ENCODE measurements around the gene ZNF783. TPM values are rescaled to one million over a fixed set of nuclear protein-coding genes. Genes with fewer than 3 reads are reported as not detected.

ZNF783 gene
- total RNA-seq, 1 experiment from 2014 or later, result 15.8 TPM

DNA sequence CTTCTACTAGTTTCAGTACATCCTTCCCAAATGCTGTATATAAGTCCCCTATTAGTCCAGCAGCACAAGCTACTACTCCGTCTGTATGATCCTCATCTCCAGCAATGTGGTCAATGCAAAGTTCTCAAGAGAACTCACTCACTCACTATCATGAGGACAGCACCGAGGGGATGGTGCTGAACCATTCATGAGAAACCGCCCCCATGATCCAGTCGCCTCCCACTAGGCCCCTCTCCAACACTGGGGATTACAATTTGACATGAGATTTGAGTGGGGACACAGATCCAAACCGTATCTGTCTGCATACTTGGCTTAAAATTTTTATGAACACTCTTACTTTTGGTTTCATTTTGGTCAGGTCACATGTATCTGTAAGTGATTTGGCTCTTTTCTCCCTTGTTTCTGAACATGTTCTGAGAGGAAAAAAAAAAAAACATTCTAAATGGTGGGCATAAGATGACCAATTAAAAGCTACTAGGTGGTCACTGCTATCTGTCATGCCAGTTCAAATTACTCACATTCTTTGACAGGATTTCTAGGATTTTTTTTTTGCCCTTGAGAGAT is 60.1 kb downstream of the ZNF783 start:
- Histone ChIP-seq H3K4me3 (no peak overlapping the region), H3K79me2 (ENCODE audit: low read depth) (no peaks in the 10 kb centered on the region), H3K27ac (no peak overlapping the region), H4K20me1 (ENCODE audit: insufficient read depth) (no peaks in the 10 kb centered on the region), H3K4me1 (replicated peaks; ENCODE audit: insufficient read depth) (no peaks in the 10 kb centered on the region), H3K36me3 (ENCODE audit: low read depth) (no peaks in the 10 kb centered on the region), H2AFZ (peak overlapping the region; percentile 19; the same call in 1 of the 2 replicates), H3F3A (ENCODE audit: insufficient read depth, low read depth) (0 out of 2 replicates have a peak, but pooled peaks cover 4% of the 10 kb centered on the region), H3K9me2 (ENCODE audit: insufficient read depth) (no peaks in the 10 kb centered on the region), H3K27me3 (ENCODE audit: insufficient read depth, low read depth) (no peaks in the 10 kb centered on the region), H3K9me3 (ENCODE audit: insufficient read depth, low read depth) (peaks cover 9% of the 10 kb centered on the region), H3K4me2 (peak overlapping the region; percentile 57)
- intact Hi-C loops (cut with micrococcal nuclease; ENCODE audit: unreplicated experiment), result no loop called here
- no peak for DNase-seq
- CTCF ChIA-PET, result no interaction called here
- POLR2A ChIA-PET (ENCODE audit: unreplicated experiment), result no interaction called here
- no TSS peak for BruUV-seq (replicated peaks)
- no peak for TF ChIP-seq EZH2 (IDR thresholded peaks at IDR 0.05; ENCODE audit: low read depth)
- no peak for TF ChIP-seq CTCF (conservative IDR thresholded peaks at IDR 0.05)

GRCh38 chr7:149322737-149323136 is 60.7 kb downstream of the ZNF783 start:
- H4K20me1 ChIP-seq (ENCODE audit: insufficient read depth), result no peaks in the 10 kb centered on the region
- no peaks in the 10 kb centered on the region for H3K36me3 ChIP-seq (ENCODE audit: low read depth)
- no peak overlapping the region for H3K4me3 ChIP-seq
- H3F3A ChIP-seq (ENCODE audit: insufficient read depth, low read depth), result 0 out of 2 replicates have a peak, but pooled peaks cover 4% of the 10 kb centered on the region
- no peak overlapping the region for H3K4me2 ChIP-seq
- H3K4me1 ChIP-seq (replicated peaks; ENCODE audit: insufficient read depth), result no peaks in the 10 kb centered on the region
- no peaks in the 10 kb centered on the region for H3K9me2 ChIP-seq (ENCODE audit: insufficient read depth)
- CTCF ChIA-PET, result no interaction called here
- POLR2A ChIA-PET (ENCODE audit: unreplicated experiment), result no interaction called here
- DNase-seq, result no peak
- TF ChIP-seq EZH2 (IDR thresholded peaks at IDR 0.05; ENCODE audit: low read depth) (no peak), CTCF (conservative IDR thresholded peaks at IDR 0.05) (no peak)
- H3K9me3 ChIP-seq (ENCODE audit: insufficient read depth, low read depth), result peaks cover 9% of the 10 kb centered on the region
- H3K27me3 ChIP-seq (ENCODE audit: insufficient read depth, low read depth), result no peaks in the 10 kb centered on the region
- H3K27ac ChIP-seq, result no peak overlapping the region
- H3K79me2 ChIP-seq (ENCODE audit: low read depth), result no peaks in the 10 kb centered on the region
- intact Hi-C loops (cut with micrococcal nuclease; ENCODE audit: unreplicated experiment), result no loop called here
- BruUV-seq (replicated peaks), result no TSS peak
- H2AFZ ChIP-seq, result no peak overlapping the region

- no peak for DNase-seq
- Histone ChIP-seq H2AFZ (no peak overlapping the region), H3K27ac (no peak overlapping the region), H4K20me1 (ENCODE audit: insufficient read depth) (no peaks in the 10 kb centered on the region), H3K4me3 (no peak overlapping the region), H3K9me2 (ENCODE audit: insufficient read depth) (no peaks in the 10 kb centered on the region), H3K4me1 (replicated peaks; ENCODE audit: insufficient read depth) (peaks cover 6% of the 10 kb centered on the region), H3K9me3 (ENCODE audit: insufficient read depth, low read depth) (peaks cover 9% of the 10 kb centered on the region), H3K27me3 (ENCODE audit: insufficient read depth, low read depth) (no peaks in the 10 kb centered on the region), H3K4me2 (no peak overlapping the region), H3F3A (ENCODE audit: insufficient read depth, low read depth) (0 out of 2 replicates have a peak, but pooled peaks cover 4% of the 10 kb centered on the region), H3K36me3 (ENCODE audit: low read depth) (no peaks in the 10 kb centered on the region), H3K79me2 (ENCODE audit: low read depth) (no peaks in the 10 kb centered on the region)
- no peak for TF ChIP-seq CTCF (conservative IDR thresholded peaks at IDR 0.05)
- TF ChIP-seq EZH2 (IDR thresholded peaks at IDR 0.05; ENCODE audit: low read depth), result no peak
- ChIA-PET CTCF (no interaction called here), POLR2A (ENCODE audit: unreplicated experiment) (no interaction called here)
- no TSS peak for BruUV-seq (replicated peaks)
- intact Hi-C loops (cut with micrococcal nuclease; ENCODE audit: unreplicated experiment), result no loop called here
Observed at GRCh38 chr7:149325248-149325647, 63.3 kb downstream of the ZNF783 start.

Data from PC-9 (cell line).